Left hindlimb (tissue), 1 donor: ENCODE measurements around the gene CHSY1.

Experiments
- DNase-seq: peaks from one replicate; pipeline ENCODE4 v3.0.0-alpha.2; 2018

The CHSY1 gene

DNA sequence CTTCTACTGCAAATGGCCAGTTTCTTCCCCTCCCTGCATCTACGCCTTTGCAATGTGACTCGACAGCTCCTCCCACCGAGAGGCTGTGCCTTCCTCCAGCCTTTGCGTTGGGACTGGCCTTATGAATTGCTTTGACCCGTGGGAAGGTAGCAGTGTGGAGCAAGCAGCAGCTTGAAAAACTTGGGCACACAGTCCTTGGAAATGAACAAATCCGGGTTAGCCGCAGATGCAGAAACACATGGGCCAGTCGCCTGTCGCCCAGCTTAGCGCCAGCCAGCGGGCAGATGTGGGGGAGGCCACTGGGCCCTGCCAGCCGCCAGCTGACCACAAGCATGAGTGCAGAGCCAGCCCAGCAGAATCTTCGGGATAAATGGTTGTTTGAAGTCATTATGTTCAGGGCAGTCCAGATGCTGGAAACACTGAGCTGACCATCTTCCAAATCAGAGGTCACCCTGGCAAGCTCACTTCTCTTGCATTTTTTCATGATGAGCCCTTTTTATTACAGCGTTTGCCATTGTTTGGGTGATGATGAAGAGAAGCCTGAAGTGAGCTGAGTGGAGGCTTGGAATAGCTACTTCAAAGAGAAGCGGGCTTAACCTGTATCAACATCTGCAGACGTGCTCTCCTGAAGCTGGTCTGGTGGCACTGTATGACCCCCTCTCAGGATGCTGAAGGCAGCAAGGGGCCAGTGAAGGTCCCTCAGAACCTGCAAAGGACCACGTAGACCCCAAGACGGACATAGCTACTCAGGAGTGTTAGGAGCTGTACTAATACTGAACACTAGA lies 15.7 kb upstream of the CHSY1 start:
- peak; percentile 68 for DNase-seq

DNA sequence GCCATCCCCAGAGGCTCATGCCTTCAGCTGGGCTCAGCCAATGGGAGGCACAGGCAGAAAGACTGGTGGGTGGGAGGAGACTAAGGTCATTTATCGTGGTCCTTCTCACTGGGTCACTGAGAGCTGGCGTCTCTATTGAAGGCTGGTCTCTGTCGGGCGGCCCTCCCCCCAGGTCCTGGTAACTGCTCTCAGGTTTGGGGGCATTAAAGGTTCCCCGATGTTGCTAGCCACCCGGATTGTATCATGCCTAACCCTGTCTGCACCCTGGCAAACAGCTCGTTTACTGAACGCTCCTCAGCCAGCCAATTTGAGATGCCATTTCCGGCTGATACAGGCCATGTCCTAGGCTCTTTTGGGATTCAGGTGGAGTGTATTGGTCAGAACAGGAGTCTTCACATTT lies 14.9 kb upstream of the CHSY1 start:
- DNase-seq, result no peak

DNA sequence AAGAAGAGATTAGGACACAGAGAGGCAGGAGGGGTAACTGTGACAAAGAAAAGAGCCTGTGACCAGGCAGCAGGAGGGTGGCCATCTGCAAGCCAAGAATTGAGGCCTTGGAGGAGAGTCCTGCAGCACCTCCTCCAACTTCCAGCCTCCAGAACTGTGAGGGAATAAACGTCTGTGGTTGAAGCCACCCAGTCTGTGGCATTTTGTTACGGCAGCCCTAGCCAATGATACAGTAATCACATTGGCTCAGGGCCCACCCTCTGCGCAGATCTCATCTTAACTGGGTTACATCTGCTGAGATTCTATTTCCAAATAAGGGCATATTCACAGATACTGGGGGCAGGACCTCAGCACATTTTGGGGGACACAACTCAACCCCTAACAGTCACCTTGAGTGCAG lies 14.2 kb upstream of the CHSY1 start:
- peak; percentile 60 for DNase-seq

DNA sequence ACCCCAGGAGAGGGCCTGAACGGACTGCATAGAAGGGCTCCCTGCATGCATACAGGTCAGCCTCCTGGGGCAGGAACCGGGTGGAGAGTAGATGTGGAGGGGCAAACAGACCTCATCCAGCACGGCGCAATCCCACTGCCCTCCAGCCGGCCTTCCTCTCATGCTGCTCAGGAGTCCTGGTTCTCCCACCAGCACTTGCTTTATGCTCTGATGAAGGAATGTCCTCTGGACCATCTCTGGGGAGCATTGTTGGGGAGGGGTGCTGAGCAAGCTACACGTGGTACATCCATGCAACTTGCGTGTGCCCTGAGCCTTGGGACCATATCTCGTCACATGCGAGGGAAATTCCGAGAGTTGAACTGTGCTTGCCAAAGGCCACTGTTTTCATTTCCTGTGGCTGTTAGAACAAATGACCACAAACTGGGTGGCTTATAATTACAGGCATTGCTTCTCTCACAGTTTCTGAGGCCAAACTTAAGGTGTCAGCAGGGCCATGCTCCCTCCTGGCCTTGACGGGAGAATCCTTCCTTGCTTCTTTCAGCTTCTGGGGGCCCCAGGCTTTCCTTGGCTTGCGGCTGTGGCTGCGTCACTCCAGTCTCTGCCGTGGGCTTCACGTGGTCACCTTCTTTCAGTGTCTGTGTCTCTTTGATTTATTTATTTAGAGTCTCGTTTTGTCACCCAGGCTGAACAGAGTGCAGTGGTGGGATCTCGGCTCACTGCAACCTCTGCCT lies 13.2 kb upstream of the CHSY1 start:
- no peak for DNase-seq

DNA sequence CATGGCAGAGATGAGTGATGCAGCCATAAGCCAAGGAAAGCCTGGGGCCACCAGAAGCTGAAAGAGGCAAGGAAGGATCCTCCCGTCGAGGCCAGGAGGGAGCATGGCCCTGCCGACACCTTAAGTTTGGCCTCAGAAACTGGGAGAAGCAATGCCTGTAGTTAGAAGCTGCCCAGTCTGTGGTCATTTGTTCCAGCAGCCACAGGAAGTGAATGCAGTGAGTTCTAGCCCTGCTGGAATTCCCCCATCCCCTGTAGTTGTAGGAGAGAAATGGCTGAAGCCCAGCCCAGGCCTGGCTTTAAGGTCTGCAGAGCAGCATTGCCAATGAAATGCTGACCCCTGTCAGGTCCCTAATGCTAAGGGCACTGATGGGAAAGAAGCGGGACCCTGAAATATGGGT lies 12.2 kb upstream of the CHSY1 start:
- no peak for DNase-seq

DNA sequence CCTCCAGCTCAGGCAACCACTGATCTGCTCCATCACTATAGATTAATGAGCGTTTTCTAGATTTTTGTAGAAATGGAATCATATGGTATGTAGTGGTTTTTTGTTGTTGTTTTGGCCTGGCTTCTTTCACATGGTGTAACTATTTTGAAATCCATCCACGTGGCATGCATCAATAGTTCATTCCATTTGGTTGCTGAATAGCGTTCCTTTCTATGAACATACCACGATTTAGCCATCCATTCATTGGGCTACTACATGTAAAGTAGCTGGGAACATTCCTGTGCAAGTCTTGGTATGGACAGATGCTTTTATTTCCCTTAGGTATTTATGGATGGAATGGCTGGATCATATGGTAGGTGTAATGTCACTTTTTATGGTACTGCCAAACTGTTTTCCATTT lies 10.7 kb upstream of the CHSY1 start:
- DNase-seq, result no peak

DNA sequence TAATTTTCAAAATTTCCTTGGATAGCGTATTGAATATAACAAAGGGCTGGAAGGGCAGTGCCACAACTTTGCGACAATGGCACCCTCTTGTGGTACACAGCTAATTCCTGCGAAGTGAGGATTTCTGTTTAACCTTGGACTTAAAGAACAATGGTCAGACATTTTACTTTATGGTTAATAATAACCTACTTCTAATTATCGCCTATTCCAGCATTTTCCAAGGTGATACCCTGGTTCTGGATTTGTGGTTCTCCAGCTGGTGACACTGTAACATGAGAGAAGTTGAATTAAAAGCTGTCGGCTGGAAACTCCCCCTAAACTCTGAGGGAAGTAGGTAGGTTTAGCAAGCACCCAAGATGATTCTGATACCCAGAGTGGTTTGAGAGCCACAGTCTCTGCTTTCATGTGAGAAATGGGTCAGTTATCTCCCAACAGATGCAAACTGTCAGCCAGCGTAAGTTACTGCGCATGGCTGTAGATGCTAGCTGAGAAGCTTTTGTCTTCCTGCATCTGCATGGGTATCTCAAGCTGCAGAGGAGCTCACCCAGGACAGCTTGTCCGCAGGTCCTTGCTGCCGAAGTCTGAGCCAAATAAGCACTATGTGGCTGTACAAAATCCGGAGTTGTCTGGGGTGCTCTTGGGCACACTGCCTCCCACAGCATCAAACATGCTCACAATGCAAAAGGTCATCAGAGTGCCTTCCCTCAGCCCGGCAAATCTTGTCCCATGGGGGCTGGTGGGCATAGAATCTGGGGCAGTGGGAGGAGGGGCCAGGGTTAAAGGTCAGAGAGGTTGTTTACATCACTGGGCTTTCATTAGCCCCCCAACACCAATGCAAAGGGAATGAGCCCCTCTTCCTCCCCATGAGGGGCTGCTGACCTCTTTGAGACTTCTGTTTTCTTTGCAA lies 6.6 kb upstream of the CHSY1 start:
- DNase-seq, result peak; percentile 66

DNA sequence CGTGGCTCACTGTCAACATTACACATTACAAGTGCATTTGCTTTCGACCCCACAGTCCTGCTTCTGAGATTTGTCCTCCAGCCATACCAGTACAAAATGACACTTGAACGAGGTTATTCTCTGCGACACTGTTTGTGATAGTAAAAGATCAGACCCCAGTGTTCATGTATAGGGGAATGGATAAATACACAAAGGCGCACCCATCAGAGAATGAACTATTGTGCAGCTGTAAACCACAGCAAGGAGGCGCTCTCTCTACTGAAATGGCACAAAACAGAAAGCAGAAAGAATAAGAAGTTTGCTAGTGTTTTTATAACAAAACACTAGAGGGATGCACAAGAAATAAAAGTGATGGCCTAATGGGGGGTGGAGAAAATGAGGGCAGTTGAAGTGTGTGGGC lies 4.9 kb upstream of the CHSY1 start:
- DNase-seq, result no peak

DNA sequence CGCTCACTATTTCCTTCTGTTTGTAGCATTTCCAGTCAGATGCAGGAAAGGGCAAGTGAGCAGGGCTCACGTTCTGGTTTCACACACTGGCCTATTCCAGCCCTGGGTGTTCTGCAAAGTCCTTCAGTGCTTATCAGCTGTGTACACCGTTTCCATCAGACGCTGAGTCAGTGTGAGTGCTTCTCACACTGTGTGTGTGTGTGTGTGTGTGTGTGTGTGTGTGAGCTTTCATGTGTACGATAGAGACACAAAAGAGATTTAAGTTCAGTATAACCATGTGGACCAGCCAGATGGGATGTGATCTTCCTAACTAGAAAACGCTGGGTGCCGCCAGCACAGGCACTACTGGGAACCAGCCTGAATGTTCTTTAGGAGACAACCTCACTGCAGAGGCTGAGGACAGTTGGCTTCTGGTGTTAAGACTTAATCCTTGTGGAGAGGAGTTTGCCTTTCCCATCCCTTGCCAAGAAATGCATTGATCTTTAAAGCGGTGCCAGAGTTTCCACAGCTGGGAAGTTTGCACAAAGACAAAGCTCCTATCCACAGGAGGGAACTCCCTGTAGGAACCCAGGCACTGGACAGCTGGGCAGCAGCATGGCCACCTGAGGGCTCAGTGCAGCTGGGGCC lies 3.9 kb upstream of the CHSY1 start:
- DNase-seq, result peak; percentile 71

DNA sequence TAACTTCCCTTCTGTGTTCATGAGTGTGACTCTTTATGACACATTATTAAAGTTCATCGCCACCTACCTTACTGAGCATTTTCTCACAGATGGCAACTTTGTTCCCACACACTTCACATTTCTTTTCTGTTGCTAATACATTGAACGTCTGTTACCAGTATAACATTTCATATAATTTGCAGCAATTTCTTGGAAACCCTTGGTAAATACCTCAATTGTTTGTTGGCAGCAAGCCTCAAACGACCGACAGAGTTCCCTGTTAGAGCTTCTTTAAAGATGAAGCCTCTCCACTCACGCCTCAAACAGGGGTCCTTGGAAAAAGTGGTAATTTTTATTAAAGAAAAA lies 3.2 kb upstream of the CHSY1 start:
- no peak for DNase-seq

DNA sequence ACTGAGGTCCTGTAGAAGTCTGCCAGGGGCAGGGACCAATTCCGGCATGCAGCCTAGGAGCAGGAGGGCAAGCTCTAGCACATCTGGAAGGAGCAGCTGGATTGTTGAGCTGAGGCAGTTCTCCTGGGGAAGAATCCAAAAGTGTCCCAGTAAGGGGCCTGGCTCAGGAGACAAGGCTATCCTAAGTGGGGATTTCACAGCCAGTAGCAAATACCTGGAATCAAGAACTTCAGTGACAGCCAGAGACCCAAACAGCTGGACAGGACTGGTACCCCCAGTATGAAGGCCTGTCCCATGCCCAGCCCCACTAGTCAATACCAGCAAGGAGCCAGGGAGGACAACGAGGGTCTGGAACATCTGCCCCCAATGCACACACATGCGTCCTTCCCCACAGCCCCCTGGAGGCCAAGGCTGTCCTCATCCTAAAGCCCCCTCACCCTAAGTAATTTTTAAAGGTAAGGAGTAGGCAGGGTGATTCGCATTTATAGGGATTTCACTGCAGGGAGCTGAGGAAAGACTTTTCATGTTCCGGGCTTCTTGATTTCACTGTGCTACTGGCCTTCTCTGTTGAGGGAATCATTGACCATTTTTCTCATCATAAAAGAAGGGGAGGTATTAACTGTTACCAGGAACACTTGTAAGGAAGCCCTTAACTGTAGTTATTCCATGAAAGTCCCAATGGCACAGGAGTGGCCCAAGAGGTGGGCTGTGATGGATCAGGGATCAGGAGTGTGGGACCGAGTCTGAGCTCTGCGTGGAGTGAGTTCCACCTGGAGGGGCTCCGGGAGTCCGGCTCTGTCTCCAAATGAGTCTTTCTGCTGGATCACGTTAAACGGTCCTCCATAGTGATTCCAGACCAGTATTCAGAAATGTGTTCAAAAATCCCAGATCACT lies 2.6 kb upstream of the CHSY1 start:
- DNase-seq, result no peak

DNA sequence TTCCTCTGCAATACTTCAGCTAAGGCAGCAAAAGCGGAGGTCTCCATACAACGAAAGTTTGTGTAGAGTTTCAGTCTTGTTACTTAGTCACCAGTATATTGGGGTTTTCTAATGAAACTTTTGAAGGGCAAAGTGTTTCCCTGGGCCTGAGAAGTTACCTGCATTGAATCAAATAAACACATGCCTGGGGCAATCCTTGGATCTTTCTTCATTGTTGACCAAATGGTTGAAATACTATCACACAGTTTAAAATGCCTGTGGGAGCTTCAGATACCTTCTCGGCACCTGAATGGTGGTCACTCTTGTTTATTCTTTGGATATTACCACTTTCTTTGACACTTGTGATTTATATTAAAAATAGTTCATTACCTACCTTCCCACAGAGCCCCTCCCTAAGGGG lies 988 bp upstream of the CHSY1 start:
- DNase-seq, result no peak

DNA sequence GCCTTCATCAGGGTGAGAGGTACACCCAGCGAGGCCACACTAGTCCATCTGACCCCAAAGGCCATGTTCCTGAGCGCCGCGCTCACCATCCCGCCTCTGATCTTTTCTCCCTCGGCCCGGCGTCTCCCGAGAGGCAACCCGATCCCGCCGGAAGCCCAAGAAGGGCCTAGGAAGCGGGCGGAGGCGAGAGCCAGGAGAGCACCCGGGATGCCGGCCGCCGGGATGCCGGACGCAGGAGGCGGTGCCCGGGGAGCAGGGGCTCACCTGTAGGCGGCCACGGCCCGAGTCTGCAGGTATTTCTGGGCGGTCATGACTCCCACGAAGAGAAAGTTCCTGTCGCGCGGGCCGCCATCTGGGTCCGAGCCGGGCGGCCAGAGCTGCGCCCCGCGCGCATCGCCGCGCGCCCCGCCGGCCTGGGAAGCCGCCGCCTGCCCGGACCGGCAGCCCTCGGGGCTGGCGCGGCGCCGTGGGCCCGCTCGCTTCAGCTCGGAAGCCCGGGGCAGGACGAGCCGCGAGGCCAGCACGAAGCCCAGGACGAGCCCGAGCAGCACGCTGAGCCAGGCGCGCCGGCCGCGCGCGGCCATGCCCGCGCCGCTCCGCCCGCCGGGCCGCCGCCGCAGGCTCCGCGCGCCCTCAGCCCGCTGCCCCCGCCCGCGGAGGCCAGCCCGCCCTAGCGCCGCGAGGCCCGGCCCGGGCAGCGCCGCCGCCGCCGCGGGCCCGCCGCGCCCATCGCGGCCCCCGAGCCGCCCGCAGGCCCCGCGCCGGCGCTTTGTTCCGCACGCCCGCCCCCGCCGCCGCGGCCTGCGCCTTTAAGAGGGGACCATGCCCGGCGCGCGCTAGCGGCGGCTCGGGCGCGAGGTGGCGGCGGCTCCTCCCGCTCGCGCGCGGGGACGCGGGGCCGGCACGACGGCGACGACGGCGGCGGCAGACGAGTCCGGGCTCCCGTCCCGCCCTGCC lies 697 bp downstream of the CHSY1 start:
- DNase-seq, result no peak

DNA sequence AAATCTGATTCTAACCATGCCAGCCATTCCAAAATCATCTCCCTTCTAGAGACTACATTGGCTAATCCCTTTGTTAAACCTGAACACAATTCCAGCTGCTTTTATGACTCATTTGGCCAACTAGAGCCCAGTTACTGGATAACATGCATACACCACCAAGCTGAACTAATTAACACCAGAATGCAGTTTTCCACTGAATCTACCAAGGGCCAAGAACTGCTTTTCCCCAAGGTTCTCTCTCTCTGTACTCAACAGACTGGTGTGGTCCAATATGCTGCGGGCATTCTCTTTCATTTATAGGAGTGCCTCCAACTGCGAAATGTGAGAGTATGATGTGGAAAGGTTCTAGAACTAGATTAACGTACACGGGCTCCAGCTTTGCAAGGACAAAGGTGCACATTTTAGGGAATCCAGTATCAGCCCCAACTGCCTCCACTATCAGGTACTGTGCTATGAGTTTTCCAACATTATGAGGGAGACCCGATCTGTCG lies 1.5 kb downstream of the CHSY1 start:
- no peak for DNase-seq

DNA sequence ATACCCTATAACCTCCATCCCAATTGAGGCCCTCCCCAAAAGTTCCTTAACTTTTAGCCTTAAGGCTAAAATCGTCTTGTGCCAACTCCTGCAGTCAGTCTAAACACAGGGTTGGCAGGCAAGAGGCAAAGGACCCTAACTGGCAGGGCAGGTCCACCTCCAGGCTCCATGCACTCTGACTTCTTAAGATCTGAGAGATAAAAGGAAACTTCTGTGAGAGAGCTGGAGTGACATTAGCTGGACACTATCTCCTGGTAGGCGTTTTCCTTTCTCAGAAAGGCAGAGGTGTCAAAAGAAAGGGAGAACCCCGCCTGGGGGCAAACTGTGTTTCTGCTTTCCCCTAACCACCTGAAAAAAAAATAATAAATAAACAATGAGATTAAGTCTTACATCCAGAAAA lies 3.6 kb downstream of the CHSY1 start:
- DNase-seq, result no peak

DNA sequence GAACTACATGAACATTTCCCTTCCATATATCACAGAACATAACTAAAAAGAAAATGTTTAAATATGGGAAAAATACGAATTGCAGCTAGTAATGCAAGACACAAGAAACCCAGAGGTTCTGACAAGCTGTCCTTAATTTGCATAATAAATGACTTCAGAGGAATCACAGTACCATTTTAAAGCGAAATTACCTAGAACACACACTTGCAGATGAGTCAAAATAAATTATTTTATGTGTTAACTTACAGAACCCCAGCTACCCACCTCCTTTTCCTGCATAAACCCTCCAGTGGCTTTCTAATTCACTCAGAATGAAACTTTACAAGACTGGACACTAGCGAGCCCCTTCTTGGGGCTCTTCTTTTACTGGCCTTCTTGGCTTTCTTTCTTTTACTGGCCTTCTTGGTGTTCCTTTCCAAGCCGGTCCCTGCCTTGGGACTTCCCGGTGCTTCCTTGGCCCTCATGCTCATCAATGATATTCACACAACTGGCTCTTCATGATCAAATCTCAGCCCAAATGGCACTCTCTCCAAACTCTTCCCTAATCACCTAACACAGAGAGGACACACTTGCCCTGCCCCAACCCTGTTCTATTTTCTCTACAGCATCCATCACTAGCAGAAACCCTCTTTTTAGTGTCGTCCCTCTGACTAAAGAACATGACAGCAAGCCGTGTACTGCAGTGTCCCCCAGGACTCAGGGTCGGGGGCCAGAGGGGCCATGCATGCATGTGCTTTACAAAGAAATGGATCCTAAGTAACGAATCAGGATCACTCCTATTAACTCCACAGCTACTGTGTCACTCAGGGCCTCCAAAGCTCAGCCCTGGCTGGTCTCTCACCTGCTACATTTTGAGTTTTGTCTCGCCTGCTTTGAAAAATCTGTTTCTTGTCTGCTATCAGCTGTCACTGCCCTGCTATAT lies 4.8 kb downstream of the CHSY1 start:
- DNase-seq, result no peak

DNA sequence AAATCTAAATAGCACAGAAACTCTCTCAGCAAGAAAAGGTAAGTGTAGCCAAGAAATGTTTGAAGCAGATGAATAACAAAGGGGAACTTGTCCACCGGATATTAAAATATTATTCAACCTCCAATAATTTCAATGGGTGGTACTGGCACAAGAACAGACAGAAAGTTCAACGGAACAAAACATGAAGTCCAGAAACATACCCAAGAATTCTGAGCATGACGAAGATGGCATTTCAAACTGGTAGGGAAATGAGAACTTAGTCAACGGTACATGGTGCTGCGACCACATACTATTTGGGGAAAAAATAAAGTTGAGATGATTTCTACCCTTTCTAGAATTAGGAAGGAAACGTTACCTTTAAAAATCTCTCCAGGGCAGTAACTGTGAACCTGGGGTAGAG lies 5.5 kb downstream of the CHSY1 start:
- no peak for DNase-seq

DNA sequence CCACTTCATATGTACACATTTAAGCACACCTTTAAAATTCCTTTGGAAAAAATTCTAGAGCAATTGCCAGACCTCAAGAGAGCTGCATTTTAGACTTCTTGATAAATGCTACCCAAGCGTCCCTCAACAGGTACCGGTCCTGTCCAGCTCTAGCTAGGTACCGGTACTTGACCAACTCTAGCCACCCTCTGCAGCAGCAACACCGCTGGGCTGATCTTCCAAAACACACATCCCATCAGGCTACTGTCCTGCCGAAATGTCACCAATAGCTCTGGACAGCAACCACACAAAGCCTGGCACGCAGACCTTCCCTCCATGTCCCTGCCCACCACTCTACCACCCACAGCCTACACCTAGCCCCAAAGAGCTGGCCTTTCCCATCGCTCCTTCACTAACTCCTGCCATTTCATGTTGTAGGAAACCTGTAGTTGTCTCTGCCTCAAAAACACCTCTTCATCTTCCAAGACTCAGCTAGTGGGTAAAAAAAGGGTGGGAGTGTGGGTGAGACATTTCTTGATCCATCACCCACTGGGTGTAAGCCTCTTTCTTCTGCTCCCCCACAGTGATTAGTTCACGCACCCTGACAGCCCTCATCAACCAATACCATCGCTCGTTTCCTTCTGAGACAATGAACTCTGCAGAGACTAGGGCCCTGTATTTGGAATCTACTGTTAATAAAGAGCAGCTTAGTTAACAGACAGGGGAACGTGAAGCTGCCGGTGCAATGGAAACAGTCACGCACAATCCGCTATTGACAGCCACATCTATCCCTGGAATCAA lies 6.8 kb downstream of the CHSY1 start:
- DNase-seq, result no peak
